HG03175 (cell line): ENCODE results near the gene MYLK.

ENCODE experiments used
- ATAC-seq: cut with Tn5 transposase; IDR thresholded peaks from one replicate; pipeline ENCODE4 v1.9.1; 2021; ENCODE audit warnings: mild to moderate bottlenecking, moderate library complexity; ENCODE audit not compliant: unreplicated experiment

Gene MYLK

GRCh38 chr3:123778991-123779622 is 105.0 kb downstream of the MYLK start:
- no peak for ATAC-seq

GRCh38 chr3:123778525-123778924 is 105.6 kb downstream of the MYLK start:
- no peak for ATAC-seq

DNA sequence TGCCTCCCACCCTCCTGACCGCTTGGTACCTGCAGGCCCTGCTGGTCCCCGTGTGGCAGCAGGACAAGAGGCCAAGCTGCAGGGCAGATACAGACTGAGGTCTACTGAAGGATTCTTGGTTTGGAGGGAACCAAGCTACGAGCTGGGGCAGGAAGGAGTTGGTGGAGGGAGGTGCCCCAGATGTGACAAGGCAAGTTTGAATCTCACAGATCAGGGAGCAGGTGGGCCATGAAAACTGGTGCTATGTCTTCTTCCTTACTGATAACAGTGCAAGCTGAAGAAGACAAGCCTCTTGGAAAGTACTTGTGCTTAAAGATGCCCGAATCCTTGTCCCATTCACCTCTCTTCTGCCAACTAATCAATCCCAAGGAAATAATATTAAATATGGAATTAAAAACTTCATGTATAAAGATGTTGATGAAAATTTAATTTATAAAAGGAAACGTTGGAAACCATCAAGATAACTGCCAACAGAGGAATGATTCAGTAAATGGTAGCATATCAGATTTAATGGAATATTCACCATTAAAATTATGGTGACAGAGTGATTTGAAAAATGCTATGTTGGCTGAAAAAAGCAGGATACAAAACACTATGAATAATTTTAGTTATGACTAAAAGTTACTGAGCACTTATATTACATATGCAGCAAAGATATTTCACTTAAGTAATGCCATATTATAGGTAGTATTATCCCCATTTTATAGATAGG is 107.9 kb downstream of the MYLK start:
- ATAC-seq, result no peak

- no peak for ATAC-seq
These were observed 109.7 kb downstream of the MYLK start for GRCh38 chr3:123774474-123774873.

DNA sequence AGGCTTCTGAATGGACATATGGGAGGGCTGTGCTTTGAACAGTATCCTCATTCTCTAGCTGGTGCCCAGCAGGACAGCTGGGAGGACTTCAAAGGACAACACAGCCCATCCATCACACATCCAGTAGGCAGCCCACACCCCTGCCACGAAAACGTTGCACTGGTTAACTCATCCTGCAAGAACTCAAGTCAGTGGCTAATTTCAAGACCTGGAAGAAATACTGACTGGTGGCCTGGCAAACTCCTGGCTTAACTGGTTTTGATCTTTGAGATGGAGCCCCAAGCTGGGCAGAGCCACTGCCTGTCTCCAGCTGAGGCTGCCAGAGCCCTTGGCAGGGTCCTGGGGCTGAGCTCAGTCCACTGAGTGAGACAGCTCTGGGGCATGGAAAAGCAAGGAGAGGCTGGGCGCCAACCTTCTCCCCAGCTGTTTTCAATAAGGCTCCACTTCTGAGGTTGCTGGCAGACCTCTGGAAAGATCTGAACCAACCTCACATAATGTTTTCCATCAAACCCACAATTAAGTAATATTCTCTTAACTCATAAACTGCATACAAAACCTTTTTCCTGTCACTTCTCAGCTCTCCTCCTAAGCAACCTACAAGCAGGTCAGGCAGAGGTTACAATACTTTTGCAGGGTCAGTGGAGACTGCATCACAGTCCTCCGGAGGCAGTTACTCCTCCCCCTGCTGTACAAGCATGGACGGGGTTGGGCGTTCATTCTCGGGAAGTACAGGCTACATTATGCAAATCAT is 110.3 kb downstream of the MYLK start:
- no peak for ATAC-seq

DNA sequence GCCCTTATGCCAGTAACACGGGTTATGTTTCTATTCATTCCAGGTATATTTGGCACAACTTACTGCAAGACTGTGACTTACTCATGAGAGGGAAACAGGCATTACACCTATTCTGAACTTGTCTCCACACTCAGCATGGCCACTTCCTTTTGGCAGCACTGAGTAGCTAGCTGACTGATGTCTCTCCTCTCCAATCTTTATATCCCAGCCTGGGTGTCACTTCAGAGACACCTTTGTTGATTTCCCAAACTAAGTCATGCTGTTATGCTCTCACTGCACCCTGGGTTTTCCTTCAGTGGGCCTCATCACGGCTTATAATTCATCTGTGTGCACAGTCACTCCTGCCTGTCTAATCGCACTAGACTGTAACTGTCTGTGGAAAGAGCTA is 114.8 kb downstream of the MYLK start:
- no peak for ATAC-seq

GRCh38 chr3:123768480-123769355 is 115.4 kb downstream of the MYLK start:
- ATAC-seq, result no peak

DNA sequence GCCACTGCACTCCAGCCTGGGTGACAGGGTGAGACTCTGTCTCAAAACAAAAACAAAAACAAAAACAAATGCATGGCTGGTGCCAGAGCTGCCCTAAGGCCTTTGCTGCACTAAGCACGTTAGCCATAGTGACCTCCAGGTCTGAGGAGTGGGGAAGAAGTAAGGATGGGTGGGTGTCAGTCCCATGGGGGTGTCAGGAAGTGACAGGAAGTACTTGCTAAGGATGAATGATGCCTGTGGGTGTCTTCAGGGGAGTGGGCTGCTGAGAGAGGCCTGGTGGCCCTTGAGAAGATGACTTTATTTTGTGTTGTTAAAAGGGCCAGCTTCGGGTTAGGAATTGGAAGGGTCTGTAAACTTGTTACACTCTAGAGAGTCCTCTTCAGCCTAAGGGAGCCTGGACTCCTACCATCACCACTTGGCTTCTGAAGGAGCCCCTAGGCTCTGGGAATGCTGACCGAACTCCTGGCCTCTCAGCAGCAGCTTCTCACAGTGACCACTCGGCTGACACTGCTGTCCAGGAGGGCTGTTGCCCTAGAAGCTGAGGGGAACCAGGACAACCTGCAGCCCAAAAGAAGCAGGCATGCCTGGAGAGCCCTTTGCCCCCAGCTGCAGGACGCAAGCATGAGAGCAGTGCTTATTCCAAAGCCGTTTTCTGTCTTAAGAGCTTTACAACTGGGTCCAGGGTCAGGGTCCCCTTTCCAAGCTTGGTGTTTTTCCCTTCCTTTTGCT is 116.4 kb downstream of the MYLK start:
- no peak for ATAC-seq

DNA sequence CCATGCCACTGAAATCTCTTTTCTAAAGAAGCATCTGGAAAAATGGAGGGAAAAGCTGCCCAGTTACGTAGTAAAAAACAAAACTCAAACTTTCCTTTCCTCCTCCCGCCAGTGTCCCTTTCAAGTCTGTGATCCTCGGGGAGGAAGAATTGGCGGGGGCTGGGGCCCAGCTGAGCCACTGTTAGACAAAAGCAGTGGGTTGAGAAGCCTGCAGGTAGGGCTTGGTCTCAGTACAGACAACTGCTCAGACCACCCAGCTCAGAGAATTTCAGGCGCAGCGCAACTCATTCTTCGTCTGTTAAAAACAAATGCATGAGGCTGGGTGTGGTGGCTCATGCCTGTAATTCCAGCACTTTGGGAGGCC is 117.1 kb downstream of the MYLK start:
- ATAC-seq, result no peak

DNA sequence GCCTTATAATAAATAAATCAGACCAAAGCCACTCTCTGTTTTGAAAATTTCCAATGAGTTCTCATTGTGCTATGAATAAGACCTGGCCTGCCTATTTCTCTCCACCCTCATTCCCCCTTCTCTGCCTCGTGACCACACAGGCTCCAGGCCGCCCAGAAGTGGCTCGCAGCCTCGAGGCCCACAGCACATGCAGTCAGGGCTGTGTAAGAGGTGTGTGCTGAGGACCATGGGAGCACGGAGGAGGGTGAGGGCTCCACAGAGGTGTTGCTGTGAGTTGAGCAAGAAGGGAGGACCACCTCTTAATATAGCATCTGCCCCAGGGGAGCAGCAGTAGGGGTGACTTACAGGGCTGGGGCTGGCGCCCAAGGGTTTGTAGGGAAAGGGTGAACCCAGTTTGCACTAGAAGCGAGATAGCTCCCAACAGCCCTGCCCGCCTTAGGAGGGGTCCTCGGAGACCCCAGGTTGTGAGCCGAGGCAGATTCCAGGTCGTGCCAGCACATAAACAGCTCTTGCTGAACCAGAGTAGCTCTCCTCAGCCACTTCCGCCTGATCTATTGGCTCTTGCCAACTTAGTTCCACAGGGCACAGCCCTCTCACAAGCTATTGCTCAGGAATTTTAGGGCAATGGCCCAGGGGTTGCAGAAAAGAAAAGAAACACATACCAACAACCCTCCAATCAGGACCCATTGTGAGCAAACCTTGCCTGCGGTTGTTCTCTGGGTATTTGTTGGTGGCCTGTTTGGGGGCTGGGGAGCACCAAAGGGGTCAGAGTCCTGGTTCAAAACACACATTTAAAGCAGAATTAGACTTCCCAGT is 117.7 kb downstream of the MYLK start:
- no peak for ATAC-seq

- peak; percentile 57 for ATAC-seq
These were observed 118.5 kb downstream of the MYLK start for GRCh38 chr3:123765475-123766128.

DNA sequence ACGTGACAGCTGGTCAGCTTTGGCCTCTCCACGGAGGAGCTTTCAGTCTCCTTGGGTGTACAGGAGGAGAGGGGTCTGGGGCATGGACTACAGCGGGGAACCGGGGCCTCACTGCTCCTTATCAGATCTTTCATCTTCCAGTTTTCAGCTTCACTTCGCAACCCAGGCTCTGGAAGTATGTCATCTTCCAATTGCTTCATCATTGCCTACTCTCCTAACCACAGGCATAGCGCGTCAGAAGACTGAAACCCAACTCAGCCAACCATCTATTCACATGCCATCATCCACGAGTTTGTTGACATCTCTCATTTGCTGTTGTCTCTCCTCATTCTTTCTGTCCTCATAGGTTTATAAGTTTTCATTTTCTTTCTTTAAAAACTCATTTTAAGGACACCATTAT is 119.5 kb downstream of the MYLK start:
- ATAC-seq, result no peak

- ATAC-seq, result no peak
These were observed 121.3 kb downstream of the MYLK start for GRCh38 chr3:123762805-123763204.

- ATAC-seq, result no peak
These were observed 123.3 kb downstream of the MYLK start for GRCh38 chr3:123760817-123761216.

DNA sequence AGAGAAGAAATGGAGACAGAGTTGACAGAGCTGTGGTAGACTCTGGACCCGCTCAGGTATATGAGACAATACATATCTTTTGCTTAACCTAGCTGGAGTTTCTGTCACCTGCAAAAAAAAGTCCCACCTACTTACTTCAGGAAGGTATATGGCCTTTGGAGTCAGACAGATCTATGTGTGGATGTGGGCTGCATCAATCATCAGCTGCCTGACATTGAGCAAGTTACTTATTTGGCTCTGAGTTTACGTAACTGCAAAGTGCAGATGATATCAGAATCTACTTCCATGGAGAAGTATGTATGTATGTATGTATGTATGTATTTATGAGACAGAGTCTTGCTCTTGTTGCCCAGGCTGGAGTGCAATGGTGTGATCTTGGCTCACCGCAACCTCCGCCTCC is 124.3 kb downstream of the MYLK start:
- no peak for ATAC-seq

GRCh38 chr3:123759311-123759710 is 124.8 kb downstream of the MYLK start:
- ATAC-seq, result no peak

DNA sequence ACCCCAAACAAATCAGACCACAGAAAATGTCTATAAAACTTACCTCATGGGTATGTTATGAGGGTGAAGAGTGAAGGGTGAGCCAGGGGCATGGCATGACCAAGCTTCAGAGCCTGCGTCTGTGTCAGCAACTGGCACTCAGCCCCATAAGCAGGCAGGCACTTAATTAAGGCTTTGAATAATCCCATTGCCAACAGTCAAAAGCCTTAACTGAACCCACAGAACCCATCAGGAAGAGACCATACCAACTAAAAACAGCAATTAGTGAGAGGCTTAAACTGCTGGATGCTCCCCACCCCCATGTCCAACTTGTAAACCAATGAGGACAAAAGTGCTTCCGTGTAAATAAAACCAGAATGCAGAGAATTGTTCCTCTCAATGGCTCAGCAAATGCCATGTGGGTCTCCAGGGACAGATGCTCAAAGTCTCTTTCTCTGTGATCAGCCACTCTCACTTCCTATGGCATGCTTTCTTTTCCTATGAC is 126.0 kb downstream of the MYLK start:
- no peak for ATAC-seq

- ATAC-seq, result no peak
These were observed 126.7 kb downstream of the MYLK start for GRCh38 chr3:123757281-123757940.
